Vagina (tissue), 2 donors: ENCODE data around the gene SLC29A3. TPM values are rescaled to one million over a fixed set of nuclear protein-coding genes. Genes with fewer than 3 reads are reported as not detected.

Source experiments
- DNase-seq, 2 donors: peaks; one replicate each; pipeline ENCODE4 v3.0.0-alpha.2; 2017; ENCODE audit errors: extremely low spot score in 2 of 2
- H3K27ac ChIP-seq: fragments of 200-600 bp; sonication (generic); one replicate; pipeline ENCODE4 v1.5.1; 2019
- H3K27me3 ChIP-seq: fragments of 200-600 bp; sonication (generic); one replicate; pipeline ENCODE4 v1.5.1; 2019
- H3K36me3 ChIP-seq, 2 donors: fragments of 200-600 bp; sonication (generic); one replicate each; pipeline ENCODE4 v1.5.1; 2017 to 2019
- H3K4me1 ChIP-seq: fragments of 200-600 bp; sonication (generic); one replicate; pipeline ENCODE4 v1.5.1; 2019
- H3K4me3 ChIP-seq, 2 donors: fragments of 200-600 bp; sonication (generic); 1 replicate in 1 of 2; 2 replicates in 1 of 2; pipeline ENCODE4 v1.5.1; 2016 to 2019
- H3K9me3 ChIP-seq: fragments of 200-600 bp; sonication (generic); one replicate; pipeline ENCODE4 v1.5.1; 2019
- CTCF ChIP-seq, 3 experiments: fragments of 450-650 bp in 2 of 3; fragments of 200-600 bp in 1 of 3; sonication (generic) in 1 of 3; IDR thresholded peaks; one replicate each; pipeline ENCODE4 v1.5.1; 2017 to 2019; ENCODE audit warnings: antibody characterized with exemption in 3 of 3, mild to moderate bottlenecking in 2 of 3, moderate library complexity in 2 of 3
- POLR2A ChIP-seq, 2 donors: fragments of 450-650 bp; IDR thresholded peaks; one replicate each; pipeline ENCODE4 v1.6.1; 2017; ENCODE audit warnings: antibody characterized with exemption in 2 of 2, mild to moderate bottlenecking in 2 of 2, moderate library complexity in 2 of 2
- POLR2AphosphoS5 ChIP-seq, 2 donors: sonication (generic); formaldehyde crosslinking; IDR thresholded peaks; one replicate each; pipeline ENCODE4 v1.9.0; 2017; ENCODE audit warnings: antibody characterized with exemption in 2 of 2, mild to moderate bottlenecking in 2 of 2, low read depth in 1 of 2; ENCODE audit not compliant: insufficient read depth in 1 of 2
- intact Hi-C: fragments of 100-400 bp; cut with DNase I; formaldehyde crosslinking; loops from one replicate; pipeline ENCODE4 v1.15.1; 2023
- total RNA-seq: library from RNA; depleted of rRNA; stranded (reverse); fragments of >200 nt; gene quantifications from one replicate; pipeline ENCODE4 v1.2.3, GENCODE V29; 2016

The SLC29A3 gene
- total RNA-seq, 1 donor from 2014 or later = 7.6 TPM

GRCh38 chr10:71281646-71282322 is 37.3 kb upstream of the SLC29A3 start:
- H3K4me3 ChIP-seq = no peak overlapping the region
- intact Hi-C loops = no loop called here
- no peak overlapping the region for H3K27ac ChIP-seq
- H3K9me3 ChIP-seq = no peaks in the 10 kb centered on the region
- TF ChIP-seq POLR2AphosphoS5 (IDR thresholded peaks at IDR 0.05; ENCODE audit: insufficient read depth in 1 of 2, low read depth in 1 of 2) = no peak
- no peak for TF ChIP-seq CTCF (IDR thresholded peaks at IDR 0.05)
- no peak for TF ChIP-seq POLR2A (IDR thresholded peaks at IDR 0.05)
- no peak for DNase-seq
- H3K4me1 ChIP-seq = no peaks in the 10 kb centered on the region
- H3K27me3 ChIP-seq = no peaks in the 10 kb centered on the region
- peaks cover 0 to 10% of the 10 kb centered on the region in 2 donors for H3K36me3 ChIP-seq

GRCh38 chr10:71282323-71282680 is 36.8 kb upstream of the SLC29A3 start:
- H3K9me3 ChIP-seq = no peaks in the 10 kb centered on the region
- no peaks in the 10 kb centered on the region for H3K27me3 ChIP-seq
- H3K36me3 ChIP-seq = peaks cover 0 to 12% of the 10 kb centered on the region in 2 donors
- H3K27ac ChIP-seq = no peak overlapping the region
- intact Hi-C loops = no loop called here
- H3K4me3 ChIP-seq = no peak overlapping the region
- H3K4me1 ChIP-seq = no peaks in the 10 kb centered on the region
- TF ChIP-seq POLR2A (IDR thresholded peaks at IDR 0.05) (no peak), CTCF (IDR thresholded peaks at IDR 0.05) (no peak), POLR2AphosphoS5 (IDR thresholded peaks at IDR 0.05; ENCODE audit: insufficient read depth in 1 of 2, low read depth in 1 of 2) (no peak)
- DNase-seq = no peak

- TF ChIP-seq CTCF (IDR thresholded peaks at IDR 0.05) (no peak), POLR2A (IDR thresholded peaks at IDR 0.05) (no peak), POLR2AphosphoS5 (IDR thresholded peaks at IDR 0.05; ENCODE audit: insufficient read depth in 1 of 2, low read depth in 1 of 2) (no peak)
- Histone ChIP-seq H3K4me1 (no peaks in the 10 kb centered on the region), H3K27me3 (no peaks in the 10 kb centered on the region), H3K4me3 (no peak overlapping the region), H3K36me3 (peaks cover 0 to 16% of the 10 kb centered on the region in 2 donors), H3K9me3 (no peaks in the 10 kb centered on the region), H3K27ac (no peak overlapping the region)
- DNase-seq = no peak
- intact Hi-C loops = no loop called here
Observed at GRCh38 chr10:71283410-71283809, 35.6 kb upstream of the SLC29A3 start.

GRCh38 chr10:71283876-71284275 is 35.2 kb upstream of the SLC29A3 start:
- Histone ChIP-seq H3K4me3 (no peak overlapping the region), H3K27ac (no peak overlapping the region), H3K9me3 (no peaks in the 10 kb centered on the region), H3K27me3 (no peaks in the 10 kb centered on the region), H3K36me3 (peaks cover 0 to 20% of the 10 kb centered on the region in 2 donors), H3K4me1 (no peaks in the 10 kb centered on the region)
- TF ChIP-seq CTCF (IDR thresholded peaks at IDR 0.05) (no peak), POLR2A (IDR thresholded peaks at IDR 0.05) (no peak), POLR2AphosphoS5 (IDR thresholded peaks at IDR 0.05; ENCODE audit: insufficient read depth in 1 of 2, low read depth in 1 of 2) (no peak)
- no peak for DNase-seq
- intact Hi-C loops = no loop called here

- H3K27ac ChIP-seq = no peak overlapping the region
- H3K9me3 ChIP-seq = no peaks in the 10 kb centered on the region
- H3K4me1 ChIP-seq = no peaks in the 10 kb centered on the region
- no peaks in the 10 kb centered on the region for H3K27me3 ChIP-seq
- TF ChIP-seq CTCF (IDR thresholded peaks at IDR 0.05) (no peak), POLR2AphosphoS5 (IDR thresholded peaks at IDR 0.05; ENCODE audit: insufficient read depth in 1 of 2, low read depth in 1 of 2) (no peak), POLR2A (IDR thresholded peaks at IDR 0.05) (no peak)
- no peak for DNase-seq
- H3K36me3 ChIP-seq = peaks cover 0 to 20% of the 10 kb centered on the region in 2 donors
- intact Hi-C loops = loop anchor here (5.0 kb wide), 1 partner anchor 357 kb away; no protein-coding TSS in a partner anchor
- no peak overlapping the region for H3K4me3 ChIP-seq
Observed at GRCh38 chr10:71284544-71285179, 34.4 kb upstream of the SLC29A3 start.
